ENCODE measurements around the gene ZNF441.

The ZNF441 gene

DNA sequence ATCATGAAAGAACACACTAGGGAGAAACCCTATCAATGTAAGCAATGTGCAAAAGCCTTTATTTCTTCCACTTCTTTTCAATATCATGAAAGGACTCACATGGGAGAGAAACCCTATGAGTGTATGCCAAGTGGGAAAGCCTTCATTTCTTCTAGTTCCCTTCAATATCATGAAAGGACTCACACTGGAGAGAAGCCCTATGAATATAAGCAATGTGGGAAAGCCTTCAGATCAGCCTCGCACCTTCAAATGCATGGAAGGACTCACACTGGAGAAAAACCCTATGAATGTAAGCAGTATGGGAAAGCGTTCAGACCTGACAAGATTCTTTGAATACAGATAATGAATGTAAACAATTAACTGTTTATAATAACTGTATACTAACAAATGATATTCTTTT is 66.7 kb downstream of the ZNF441 start:
- H3K36me3 ChIP-seq (ENCODE audit: low read length) = peaks cover 30% of the 10 kb centered on the region
- no peaks in the 10 kb centered on the region for H3K9me2 ChIP-seq (replicated peaks; ENCODE audit: insufficient read depth, low read length)
- H2AFZ ChIP-seq (ENCODE audit: low read depth, low read length, severe bottlenecking) = no peak overlapping the region
- no peak for TF ChIP-seq EZH2phosphoT487 (conservative IDR thresholded peaks at IDR 0.05; ENCODE audit: low read length)
- TF ChIP-seq, protein P1, sequence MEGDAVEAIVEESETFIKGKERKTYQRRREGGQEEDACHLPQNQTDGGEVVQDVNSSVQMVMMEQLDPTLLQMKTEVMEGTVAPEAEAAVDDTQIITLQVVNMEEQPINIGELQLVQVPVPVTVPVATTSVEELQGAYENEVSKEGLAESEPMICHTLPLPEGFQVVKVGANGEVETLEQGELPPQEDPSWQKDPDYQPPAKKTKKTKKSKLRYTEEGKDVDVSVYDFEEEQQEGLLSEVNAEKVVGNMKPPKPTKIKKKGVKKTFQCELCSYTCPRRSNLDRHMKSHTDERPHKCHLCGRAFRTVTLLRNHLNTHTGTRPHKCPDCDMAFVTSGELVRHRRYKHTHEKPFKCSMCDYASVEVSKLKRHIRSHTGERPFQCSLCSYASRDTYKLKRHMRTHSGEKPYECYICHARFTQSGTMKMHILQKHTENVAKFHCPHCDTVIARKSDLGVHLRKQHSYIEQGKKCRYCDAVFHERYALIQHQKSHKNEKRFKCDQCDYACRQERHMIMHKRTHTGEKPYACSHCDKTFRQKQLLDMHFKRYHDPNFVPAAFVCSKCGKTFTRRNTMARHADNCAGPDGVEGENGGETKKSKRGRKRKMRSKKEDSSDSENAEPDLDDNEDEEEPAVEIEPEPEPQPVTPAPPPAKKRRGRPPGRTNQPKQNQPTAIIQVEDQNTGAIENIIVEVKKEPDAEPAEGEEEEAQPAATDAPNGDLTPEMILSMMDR (IDR thresholded peaks at IDR 0.05; ENCODE audit: insufficient read depth, low read length, poor library complexity, severe bottlenecking) = no peak
- no peak overlapping the region for H3K9ac ChIP-seq (ENCODE audit: low read length)
- H3K4me2 ChIP-seq (ENCODE audit: low read depth, low read length, poor library complexity, severe bottlenecking) = no peak overlapping the region
- H4K20me1 ChIP-seq (ENCODE audit: low read depth, low read length) = no peaks in the 10 kb centered on the region
- peaks cover 27% of the 10 kb centered on the region; the same call in 1 of the 2 replicates for H3K9me3 ChIP-seq (ENCODE audit: insufficient read depth, low read length)
- no peaks in the 10 kb centered on the region for H3F3A ChIP-seq (ENCODE audit: insufficient read depth)
- no peak overlapping the region for H3K27ac ChIP-seq (ENCODE audit: low read depth, low read length)
- no peaks in the 10 kb centered on the region for H3K79me2 ChIP-seq (ENCODE audit: insufficient read depth, low read length)
- H3K4me3 ChIP-seq (ENCODE audit: insufficient read depth, low read length, poor library complexity, severe bottlenecking) = no peak overlapping the region
- H3K27me3 ChIP-seq (ENCODE audit: low read length) = no peaks in the 10 kb centered on the region
